Hepatocyte (in vitro differentiated cells): ENCODE results near the gene PIBF1. TPM values are rescaled to one million over a fixed set of nuclear protein-coding genes. Genes with fewer than 3 reads are reported as not detected.
"Not testable (repeated sequence)": the region's sequence is repeated elsewhere in the genome, so short reads cannot be mapped to it uniquely, and the experiment has no call there.

Source experiments
- DNase-seq: peaks from one replicate; pipeline ENCODE4 v3.0.0-alpha.2; 2016; ENCODE audit warnings: low spot score
- H2AFZ ChIP-seq: fragments of 200-600 bp; sonication (generic); 2 replicates; pipeline ENCODE4 v1.6.0; 2016; ENCODE audit warnings: antibody characterized with exemption, mild to moderate bottlenecking
- H3K27ac ChIP-seq: fragments of 200-600 bp; sonication (generic); 2 replicates; pipeline ENCODE4 v1.5.1; 2016; ENCODE audit warnings: mild to moderate bottlenecking
- H3K27me3 ChIP-seq: fragments of 200-600 bp; sonication (generic); 2 replicates; pipeline ENCODE4 v1.6.1; 2016
- H3K36me3 ChIP-seq: fragments of 200-600 bp; sonication (generic); replicated peaks from 2 replicates; pipeline ENCODE4 v1.5.1; 2016; ENCODE audit warnings: low read depth; ENCODE audit not compliant: insufficient read depth
- H3K4me1 ChIP-seq: fragments of 200-600 bp; sonication (generic); 2 replicates; pipeline ENCODE4 v1.5.1; 2016; ENCODE audit warnings: mild to moderate bottlenecking, moderate library complexity; ENCODE audit not compliant: insufficient read depth
- H3K4me2 ChIP-seq: fragments of 200-600 bp; sonication (generic); 2 replicates; pipeline ENCODE4 v1.6.0; 2016
- H3K4me3 ChIP-seq: fragments of 200-600 bp; sonication (generic); 2 replicates; pipeline ENCODE4 v1.5.1; 2016; ENCODE audit warnings: mild to moderate bottlenecking
- H3K79me2 ChIP-seq: fragments of 200-600 bp; sonication (generic); 2 replicates; pipeline ENCODE4 v1.6.0; 2017; ENCODE audit warnings: mild to moderate bottlenecking
- H3K9me2 ChIP-seq: fragments of 200-600 bp; sonication (generic); replicated peaks from 2 replicates; pipeline ENCODE4 v1.6.0; 2017; ENCODE audit warnings: mild to moderate bottlenecking; ENCODE audit not compliant: insufficient read depth
- H3K9me3 ChIP-seq: fragments of 200-600 bp; sonication (generic); 2 replicates; pipeline ENCODE4 v1.5.1; 2016; ENCODE audit warnings: low read depth, mild to moderate bottlenecking
- H4K20me1 ChIP-seq: fragments of 200-600 bp; sonication (generic); 2 replicates; pipeline ENCODE4 v1.6.0; 2016; ENCODE audit warnings: mild to moderate bottlenecking; ENCODE audit not compliant: insufficient read depth, poor library complexity, severe bottlenecking
- EZH2 ChIP-seq: fragments of 200-600 bp; sonication (generic); IDR thresholded peaks from 2 replicates; pipeline ENCODE4 v1.6.1; 2016; ENCODE audit warnings: antibody characterized with exemption, mild to moderate bottlenecking, borderline replicate concordance
- EZH2phosphoT487 ChIP-seq: fragments of 200-600 bp; sonication (generic); IDR thresholded peaks from one replicate; pipeline ENCODE4 v1.6.1; 2018; ENCODE audit warnings: antibody characterized with exemption, mild to moderate bottlenecking, low read depth, moderate library complexity; ENCODE audit not compliant: unreplicated experiment, severe bottlenecking
- WGBS: methylation state at CpG from one replicate; pipeline ENCODE4 v1.1.6; 2016; ENCODE audit warnings: low lambda C conversion rate; ENCODE audit errors: missing lambda C conversion rate; 5-methylcytosine and 5-hydroxymethylcytosine counted together
- polyA plus RNA-seq: library from polyadenylated mRNA; unstranded; fragments of >200 nt; fragmentation: Nextera tagmentation; extraction: Ambion mirVana; gene quantifications from 2 replicates; pipeline ENCODE4 v1.2.1, GENCODE V29; 2016
- total RNA-seq: library from RNA; depleted of rRNA; stranded (reverse); fragments of >200 nt; gene quantifications from 2 replicates; pipeline ENCODE4 v1.2.3, GENCODE V29; 2014
- TF ChIP-seq, protein P1 (sequence below): fragments of 200-600 bp; sonication (generic); IDR thresholded peaks from 2 replicates; pipeline ENCODE4 v1.5.1; 2016; ENCODE audit warnings: antibody characterized with exemption, mild to moderate bottlenecking; ENCODE audit not compliant: poor library complexity

The PIBF1 gene
- total and polyA plus RNA-seq, 2 experiments from 2014 or later, result 13.1 to 24.5 TPM

DNA sequence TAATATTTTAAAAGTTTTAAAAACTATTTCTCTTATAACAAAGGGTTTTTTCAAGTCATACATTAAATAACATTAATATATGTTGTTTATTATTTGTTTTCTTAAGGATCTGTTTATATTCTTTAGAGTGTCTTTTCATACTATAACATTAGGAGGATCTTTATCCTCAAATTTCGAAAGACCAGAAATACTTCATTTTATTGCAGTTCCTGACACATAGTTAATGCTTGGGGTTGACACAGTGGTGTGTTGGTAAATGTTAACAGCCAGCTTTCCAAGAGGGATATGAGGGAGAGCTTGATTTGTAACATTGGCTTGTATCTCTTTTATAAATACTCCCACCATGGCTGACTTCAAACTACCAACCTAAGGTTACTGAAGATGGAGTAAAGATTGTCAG is 150.3 kb downstream of the PIBF1 start:
- H3K27me3 ChIP-seq, result no peaks in the 10 kb centered on the region
- H3K9me3 ChIP-seq, result no peaks in the 10 kb centered on the region
- H3K4me3 ChIP-seq, result no peak overlapping the region
- H3K79me2 ChIP-seq, result no peaks in the 10 kb centered on the region
- H3K4me2 ChIP-seq, result no peak overlapping the region
- 89% methylated on average over 1 of the region's 1 CpG for WGBS
- no peaks in the 10 kb centered on the region for H3K4me1 ChIP-seq
- DNase-seq, result no peak
- TF ChIP-seq EZH2phosphoT487, result no peak
- TF ChIP-seq, protein P1, sequence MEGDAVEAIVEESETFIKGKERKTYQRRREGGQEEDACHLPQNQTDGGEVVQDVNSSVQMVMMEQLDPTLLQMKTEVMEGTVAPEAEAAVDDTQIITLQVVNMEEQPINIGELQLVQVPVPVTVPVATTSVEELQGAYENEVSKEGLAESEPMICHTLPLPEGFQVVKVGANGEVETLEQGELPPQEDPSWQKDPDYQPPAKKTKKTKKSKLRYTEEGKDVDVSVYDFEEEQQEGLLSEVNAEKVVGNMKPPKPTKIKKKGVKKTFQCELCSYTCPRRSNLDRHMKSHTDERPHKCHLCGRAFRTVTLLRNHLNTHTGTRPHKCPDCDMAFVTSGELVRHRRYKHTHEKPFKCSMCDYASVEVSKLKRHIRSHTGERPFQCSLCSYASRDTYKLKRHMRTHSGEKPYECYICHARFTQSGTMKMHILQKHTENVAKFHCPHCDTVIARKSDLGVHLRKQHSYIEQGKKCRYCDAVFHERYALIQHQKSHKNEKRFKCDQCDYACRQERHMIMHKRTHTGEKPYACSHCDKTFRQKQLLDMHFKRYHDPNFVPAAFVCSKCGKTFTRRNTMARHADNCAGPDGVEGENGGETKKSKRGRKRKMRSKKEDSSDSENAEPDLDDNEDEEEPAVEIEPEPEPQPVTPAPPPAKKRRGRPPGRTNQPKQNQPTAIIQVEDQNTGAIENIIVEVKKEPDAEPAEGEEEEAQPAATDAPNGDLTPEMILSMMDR, result no peak
- TF ChIP-seq EZH2, result no peak
- no peaks in the 10 kb centered on the region for H3K36me3 ChIP-seq
- H4K20me1 ChIP-seq, result no peaks in the 10 kb centered on the region
- no peak overlapping the region for H3K27ac ChIP-seq
- no peaks in the 10 kb centered on the region for H3K9me2 ChIP-seq
- H2AFZ ChIP-seq, result no peak overlapping the region

DNA sequence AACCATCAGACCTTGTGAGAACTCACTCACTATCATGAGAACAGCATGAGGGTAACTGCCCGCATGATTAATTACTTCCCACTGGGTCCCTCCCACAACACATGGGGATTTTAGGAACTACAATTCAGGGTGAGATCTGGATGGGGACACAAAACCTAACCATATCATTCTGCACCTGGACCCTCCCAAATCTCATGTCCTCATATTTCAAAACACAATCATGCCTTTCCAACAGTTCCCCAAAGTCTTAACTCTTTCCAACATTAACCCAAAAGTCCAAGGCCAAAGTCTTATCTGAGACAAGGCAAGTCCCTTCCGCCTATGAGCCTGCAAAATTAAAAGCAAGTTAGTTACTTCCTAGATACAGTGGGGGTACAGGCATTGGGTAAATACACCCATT is 164.3 kb downstream of the PIBF1 start:
- H3K4me2 ChIP-seq, DNase-seq, H3K4me1 ChIP-seq, H3K36me3 ChIP-seq, H3K27me3 ChIP-seq, H3K79me2 ChIP-seq, H3K9me2 ChIP-seq, H2AFZ ChIP-seq, H4K20me1 ChIP-seq, H3K4me3 ChIP-seq, H3K27ac ChIP-seq, H3K9me3 ChIP-seq: not testable (repeated sequence)
- 98% methylated on average over 2 of the region's 2 CpGs for WGBS

DNA sequence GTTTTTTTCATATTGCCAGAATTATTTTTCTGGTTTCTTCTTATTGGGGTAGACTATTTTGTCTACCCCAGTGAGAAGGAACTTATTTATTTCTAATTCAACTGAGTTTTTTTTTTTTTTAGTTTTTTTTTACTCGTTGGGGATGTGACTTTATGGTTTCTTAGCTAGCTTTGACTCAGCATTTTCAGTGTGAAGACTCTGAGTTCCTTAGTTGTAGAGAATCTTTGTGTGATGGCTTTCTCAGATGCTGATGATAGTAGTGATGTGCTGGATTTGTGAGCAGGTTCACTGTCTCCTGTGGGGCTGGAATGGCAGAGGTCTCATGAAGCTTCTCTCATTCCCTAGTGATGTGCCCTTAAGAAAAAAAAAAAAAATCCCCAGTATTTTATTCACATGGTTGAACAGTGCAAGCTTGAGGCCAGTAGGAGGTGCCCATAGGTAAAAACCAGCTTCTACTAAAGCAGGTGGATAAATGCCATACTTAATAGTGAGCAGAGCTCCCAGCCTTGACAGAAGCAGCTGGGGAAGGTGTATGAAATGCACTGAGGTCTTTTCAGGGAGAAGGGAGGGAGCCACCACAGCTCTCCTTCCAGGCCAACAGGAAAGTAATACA is 170.7 kb downstream of the PIBF1 start:
- H3K27me3 ChIP-seq, result no peaks in the 10 kb centered on the region
- H3K27ac ChIP-seq, result no peak overlapping the region
- H2AFZ ChIP-seq, result no peak overlapping the region
- no peaks in the 10 kb centered on the region for H4K20me1 ChIP-seq
- WGBS, result 100% methylated on average over 1 of the region's 1 CpG
- no peaks in the 10 kb centered on the region for H3K9me2 ChIP-seq
- no peaks in the 10 kb centered on the region for H3K9me3 ChIP-seq
- no peaks in the 10 kb centered on the region for H3K36me3 ChIP-seq
- TF ChIP-seq EZH2phosphoT487 (no peak), EZH2 (no peak)
- TF ChIP-seq, protein P1, result no peak
- H3K79me2 ChIP-seq, result no peaks in the 10 kb centered on the region
- DNase-seq, result peak; percentile 10
- no peak overlapping the region for H3K4me3 ChIP-seq
- no peaks in the 10 kb centered on the region for H3K4me1 ChIP-seq
- H3K4me2 ChIP-seq, result no peak overlapping the region

DNA sequence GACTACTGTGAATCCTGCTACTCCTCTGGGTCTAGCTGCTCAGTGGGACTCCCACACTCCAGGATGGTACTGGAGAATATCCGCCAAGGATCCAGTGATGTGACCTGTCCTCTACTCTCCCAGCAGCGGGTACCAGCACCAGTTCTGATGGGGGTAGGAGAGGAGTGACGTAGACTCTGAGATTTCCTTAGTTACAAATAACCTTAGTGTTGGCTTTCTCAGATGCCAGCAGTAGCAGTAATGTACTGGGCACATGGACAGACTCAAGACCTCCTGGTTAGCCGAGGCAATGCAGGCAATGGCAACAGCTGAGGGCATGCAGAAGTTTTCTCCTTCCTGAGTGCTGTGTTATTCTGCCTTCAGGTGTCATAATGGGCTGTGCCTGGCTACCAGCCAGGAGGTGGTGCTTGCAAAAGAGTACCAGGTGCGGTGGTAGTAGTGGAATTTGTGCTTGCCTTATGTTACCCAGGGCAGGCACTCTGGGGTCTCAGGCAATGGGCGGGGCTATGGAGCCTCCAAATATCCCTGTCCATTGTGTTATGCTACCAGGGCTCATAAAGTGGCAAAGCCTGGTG is 171.5 kb downstream of the PIBF1 start:
- no peak for DNase-seq
- H3K4me3 ChIP-seq, result no peak overlapping the region
- H2AFZ ChIP-seq, result no peak overlapping the region
- WGBS, result 95% methylated on average over 6 of the region's 6 CpGs
- no peaks in the 10 kb centered on the region for H3K79me2 ChIP-seq
- H3K27me3 ChIP-seq, result no peaks in the 10 kb centered on the region
- no peak overlapping the region for H3K4me2 ChIP-seq
- no peak overlapping the region for H3K27ac ChIP-seq
- H4K20me1 ChIP-seq, result no peaks in the 10 kb centered on the region
- H3K4me1 ChIP-seq, result no peaks in the 10 kb centered on the region
- H3K9me2 ChIP-seq, result no peaks in the 10 kb centered on the region
- no peaks in the 10 kb centered on the region for H3K36me3 ChIP-seq
- TF ChIP-seq EZH2, result no peak
- no peak for TF ChIP-seq EZH2phosphoT487
- TF ChIP-seq, protein P1, result no peak
- no peaks in the 10 kb centered on the region for H3K9me3 ChIP-seq
